ENCODE data around the gene KCNIP3.

DNA sequence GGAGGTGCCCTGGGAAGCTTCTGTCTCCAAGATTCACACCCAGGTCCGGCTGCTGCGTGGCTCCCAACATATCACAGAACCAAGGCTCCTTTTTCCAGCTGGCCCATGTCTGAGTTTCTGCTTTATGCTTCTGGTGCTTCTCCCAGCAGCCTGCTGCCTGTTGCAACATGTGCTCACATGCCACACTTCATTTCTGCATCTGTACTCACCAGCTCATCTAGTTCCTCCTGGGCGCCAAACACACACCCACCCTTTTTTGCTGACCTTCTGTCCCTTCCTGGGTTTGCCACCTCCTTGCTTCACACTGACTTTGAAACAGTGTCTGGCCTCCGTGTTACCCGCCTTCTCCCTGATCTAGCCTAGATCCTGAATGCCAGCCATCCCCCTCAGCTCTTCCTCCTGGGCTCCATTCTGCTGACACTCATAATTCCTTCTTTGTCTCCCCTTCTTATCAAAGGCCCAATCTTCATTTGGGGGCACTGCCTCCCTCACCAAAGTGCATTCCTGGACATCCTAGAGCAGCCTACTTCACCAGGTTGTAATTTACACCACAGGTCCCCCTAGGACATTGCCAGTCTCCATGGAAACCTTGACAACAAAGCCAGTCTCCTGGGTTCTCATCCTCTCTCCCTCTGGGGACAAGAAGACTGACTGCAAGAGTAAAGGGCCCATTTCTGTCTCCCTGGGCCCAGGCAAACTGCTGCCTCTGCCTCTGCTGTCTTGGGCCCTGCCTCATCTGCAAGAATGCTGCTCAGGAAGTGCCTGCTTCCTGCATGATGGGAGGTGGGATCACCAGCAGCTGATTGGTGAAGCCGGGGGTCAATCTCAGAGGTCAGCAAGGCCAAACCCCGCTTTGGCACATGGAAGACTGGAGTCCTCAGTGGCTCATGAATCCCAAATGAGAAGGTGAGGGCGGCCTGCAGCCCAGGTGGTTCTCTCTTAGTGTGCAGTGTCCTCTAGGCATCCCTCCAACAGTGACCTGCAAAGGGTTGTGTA, 36.8 kb upstream of the KCNIP3 start:
- TF ChIP-seq, protein P1, sequence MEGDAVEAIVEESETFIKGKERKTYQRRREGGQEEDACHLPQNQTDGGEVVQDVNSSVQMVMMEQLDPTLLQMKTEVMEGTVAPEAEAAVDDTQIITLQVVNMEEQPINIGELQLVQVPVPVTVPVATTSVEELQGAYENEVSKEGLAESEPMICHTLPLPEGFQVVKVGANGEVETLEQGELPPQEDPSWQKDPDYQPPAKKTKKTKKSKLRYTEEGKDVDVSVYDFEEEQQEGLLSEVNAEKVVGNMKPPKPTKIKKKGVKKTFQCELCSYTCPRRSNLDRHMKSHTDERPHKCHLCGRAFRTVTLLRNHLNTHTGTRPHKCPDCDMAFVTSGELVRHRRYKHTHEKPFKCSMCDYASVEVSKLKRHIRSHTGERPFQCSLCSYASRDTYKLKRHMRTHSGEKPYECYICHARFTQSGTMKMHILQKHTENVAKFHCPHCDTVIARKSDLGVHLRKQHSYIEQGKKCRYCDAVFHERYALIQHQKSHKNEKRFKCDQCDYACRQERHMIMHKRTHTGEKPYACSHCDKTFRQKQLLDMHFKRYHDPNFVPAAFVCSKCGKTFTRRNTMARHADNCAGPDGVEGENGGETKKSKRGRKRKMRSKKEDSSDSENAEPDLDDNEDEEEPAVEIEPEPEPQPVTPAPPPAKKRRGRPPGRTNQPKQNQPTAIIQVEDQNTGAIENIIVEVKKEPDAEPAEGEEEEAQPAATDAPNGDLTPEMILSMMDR (IDR thresholded peaks at IDR 0.05), result no peak
- no peak for TF ChIP-seq POLR2A (IDR thresholded peaks at IDR 0.05)

All from body of pancreas (tissue), 4 donors.